HepG2 (cell line): ENCODE results near the gene TOR4A. TPM values are rescaled to one million over a fixed set of nuclear protein-coding genes. Genes with fewer than 3 reads are reported as not detected.

Experiments used
- ATAC-seq: fragments of 200-7000 bp; cut with Tn5 transposase; 3 replicates; pipeline ENCODE4 v1.9.1; 2020; ENCODE audit warnings: mild to moderate bottlenecking, moderate library complexity
- BruUV-seq: library from RNA; stranded (reverse); fragments of 400-500 nt; replicated peaks from 2 replicates; lab custom pipeline; 2021; lab: Mats Ljungman, UMichigan
- CTCF ChIA-PET: fragments of 300-600 bp; formaldehyde crosslinking; extraction: SDS; loops from one replicate; lab custom pipeline; 2021; ENCODE audit warnings: low total read pairs, inconsistent platforms, low intra/inter-chr PET ratio; lab: Yijun Ruan, JAX
- POLR2A ChIA-PET: fragments of 350-600 bp; sonication (Branson Sonifier 250); formaldehyde crosslinking; loops from one replicate; lab custom pipeline; 2020; ENCODE audit warnings: antibody characterized with exemption, inconsistent platforms; lab: Yijun Ruan, JAX
- DNase-seq: peaks from one replicate; pipeline ENCODE4 v3.0.0-alpha.2; 2015; ENCODE audit warnings: low spot score
- FAIRE-seq: peaks from 3 replicates; lab custom pipeline; 2011; peaks lifted over from hg19 to GRCh38; lab: Jason Lieb, UNC
- H2AFZ ChIP-seq: one replicate; pipeline ENCODE4 v1.6.1; 2011; ENCODE audit warnings: low read length, inconsistent platforms
- H3K27ac ChIP-seq: fragments of 300-600 bp; 3 replicates; pipeline ENCODE4 v1.8.0; 2011; ENCODE audit warnings: mixed run types, mild to moderate bottlenecking, mixed read lengths, low read length, inconsistent platforms; ENCODE audit not compliant: insufficient read depth; ENCODE audit errors: extremely low read length
- H3K27me3 ChIP-seq, 2 experiments: fragments of 200-600 bp in 1 of 2; 2 replicates in 1 of 2; 3 replicates in 1 of 2; pipeline versions ENCODE4 v1.6.0 to v1.8.0; 2011; ENCODE audit warnings: low read length in 2 of 2, mild to moderate bottlenecking in 2 of 2, moderate library complexity in 2 of 2, inconsistent platforms in 1 of 2; ENCODE audit not compliant: insufficient read depth in 2 of 2, control insufficient read depth in 1 of 2
- H3K36me3 ChIP-seq, 2 experiments: fragments of 200-600 bp in 1 of 2; replicated peaks in 1 of 2; 2 replicates in 1 of 2; 3 replicates in 1 of 2; pipeline versions ENCODE4 v1.5.1 to v1.8.0; 2011; ENCODE audit warnings: low read length in 2 of 2, inconsistent platforms in 1 of 2; ENCODE audit not compliant: insufficient read depth in 2 of 2, control insufficient read depth in 1 of 2
- H3K4me1 ChIP-seq: 2 replicates; pipeline ENCODE4 v1.5.1; 2012; ENCODE audit warnings: low read length, inconsistent platforms; ENCODE audit not compliant: insufficient read depth
- H3K4me2 ChIP-seq: 2 replicates; pipeline ENCODE4 v1.6.0; 2011; ENCODE audit warnings: low read depth, low read length, inconsistent platforms
- H3K4me3 ChIP-seq, 3 experiments: fragments of 200-600 bp in 1 of 3; sonication (generic), shearing (Covaris generic) in 1 of 3; replicated peaks in 1 of 3; 2 replicates each; pipeline ENCODE4 v1.5.1; 2011 to 2016; ENCODE audit warnings: low read length in 3 of 3, inconsistent platforms in 2 of 3, low read depth in 2 of 3, mild to moderate bottlenecking in 2 of 3, control low read depth in 1 of 3, mixed read lengths in 1 of 3; ENCODE audit not compliant: insufficient read depth in 1 of 3
- H3K79me2 ChIP-seq: one replicate; pipeline ENCODE4 v1.6.1; 2011; ENCODE audit warnings: low read length, inconsistent platforms; ENCODE audit not compliant: insufficient read depth
- H3K9ac ChIP-seq: 2 replicates; pipeline ENCODE4 v1.6.0; 2011; ENCODE audit warnings: mild to moderate bottlenecking, low read depth, low read length, inconsistent platforms; ENCODE audit not compliant: insufficient read depth
- H3K9me3 ChIP-seq: 2 replicates; pipeline ENCODE4 v1.5.1; 2012; ENCODE audit warnings: mild to moderate bottlenecking, low read length
- H4K20me1 ChIP-seq: 2 replicates; pipeline ENCODE4 v1.6.0; 2011; ENCODE audit warnings: inconsistent platforms, mild to moderate bottlenecking, low read length, moderate library complexity; ENCODE audit not compliant: insufficient read depth
- BCLAF1 ChIP-seq: fragments of 450-650 bp; IDR thresholded peaks from 2 replicates; pipeline ENCODE4 v1.6.1; 2017; ENCODE audit warnings: mild to moderate bottlenecking
- FOXC1 ChIP-seq: sonication (generic); formaldehyde crosslinking; IDR thresholded peaks from 2 replicates; pipeline ENCODE4 v1.8.0; 2022; ENCODE audit warnings: mild to moderate bottlenecking, missing genetic modification reagents, borderline replicate concordance
- GZF1 ChIP-seq: sonication (generic); formaldehyde crosslinking; IDR thresholded peaks from 2 replicates; pipeline ENCODE4 v1.5.1; 2020; ENCODE audit warnings: mild to moderate bottlenecking, missing genetic modification reagents
- NCOA5 ChIP-seq: sonication (generic); formaldehyde crosslinking; IDR thresholded peaks from 2 replicates; pipeline ENCODE4 v1.4.0; 2020; ENCODE audit warnings: missing genetic modification reagents
- PHF21A ChIP-seq: sonication (generic); formaldehyde crosslinking; IDR thresholded peaks from 2 replicates; pipeline ENCODE4 v1.5.0; 2020; ENCODE audit warnings: mild to moderate bottlenecking, missing genetic modification reagents
- RBM39 ChIP-seq: fragments of 200-400 bp; formaldehyde crosslinking; IDR thresholded peaks from one replicate; pipeline ENCODE4 v1.6.1; 2018; ENCODE audit warnings: antibody characterized with exemption, mild to moderate bottlenecking, low read depth, low read length; ENCODE audit not compliant: poor library complexity, severe bottlenecking
- SIX1 ChIP-seq: sonication (generic); formaldehyde crosslinking; IDR thresholded peaks from 2 replicates; pipeline ENCODE4 v1.4.0; 2020; ENCODE audit warnings: missing genetic modification reagents, borderline replicate concordance
- SIX4 ChIP-seq: sonication (generic); formaldehyde crosslinking; IDR thresholded peaks from 2 replicates; pipeline ENCODE4 v1.4.0; 2020; ENCODE audit warnings: missing genetic modification reagents
- STAG1 ChIP-seq: sonication (generic); formaldehyde crosslinking; IDR thresholded peaks from 2 replicates; pipeline ENCODE4 v1.4.0; 2020; ENCODE audit warnings: missing genetic modification reagents
- ZFYVE20 ChIP-seq: sonication (generic); formaldehyde crosslinking; IDR thresholded peaks from 2 replicates; pipeline ENCODE4 v1.8.0; 2023; ENCODE audit warnings: low read depth, mild to moderate bottlenecking, moderate library complexity, missing genetic modification reagents, borderline replicate concordance
- ZNF484 ChIP-seq: sonication (generic); formaldehyde crosslinking; IDR thresholded peaks from 2 replicates; pipeline ENCODE4 v1.5.1; 2020; ENCODE audit warnings: mild to moderate bottlenecking, low read depth, missing genetic modification reagents, borderline replicate concordance
- ZNF713 ChIP-seq: sonication (generic); formaldehyde crosslinking; IDR thresholded peaks from 2 replicates; pipeline ENCODE4 v1.4.0; 2020; ENCODE audit warnings: mild to moderate bottlenecking, missing genetic modification reagents
- ZNF737 ChIP-seq: sonication (generic); formaldehyde crosslinking; IDR thresholded peaks from 2 replicates; pipeline ENCODE4 v1.5.0; 2020; ENCODE audit warnings: missing genetic modification reagents, mild to moderate bottlenecking, borderline replicate concordance
- ZNF792 ChIP-seq: IDR thresholded peaks from 2 replicates; pipeline ENCODE4 v1.6.1; 2016
- ZSCAN21 ChIP-seq: sonication (generic); formaldehyde crosslinking; IDR thresholded peaks from 2 replicates; pipeline ENCODE4 v1.8.0; 2022; ENCODE audit warnings: mild to moderate bottlenecking, missing genetic modification reagents, moderate library complexity, borderline replicate concordance
- whole genome bisulfite sequencing: methylation state at CpG from one replicate; pipeline ENCODE4 v1.1.6; 2017; ENCODE audit warnings: low lambda C conversion rate; 5-methylcytosine and 5-hydroxymethylcytosine counted together
- in situ Hi-C: cut with HindIII; loops from 2 replicates; pipeline ENCODE4 v1.10.0; 2017; ENCODE audit warnings: low pct_unique_long_range_greater_than_20kb; ENCODE audit not compliant: extremely low pct_ligation_motif_present
- intact Hi-C: fragments of 100-400 bp; cut with micrococcal nuclease; formaldehyde crosslinking; loops from one replicate; pipeline ENCODE4 v1.10.0; 2022; ENCODE audit not compliant: unreplicated experiment
- polyA plus RNA-seq, 8 experiments: library from polyadenylated mRNA; depleted of rRNA in 3 of 8; stranded (reverse) in 7 of 8; unstranded in 1 of 8; fragments of >200 nt; fragmentation: Illumina TruSeq in 4 of 8; extraction: Trizol in 4 of 8; gene quantifications; 2 replicates each; pipeline versions ENCODE4 v1.2.1 to v1.2.3, GENCODE V29; 2011 to 2016; ENCODE audit warnings: low read depth in 4 of 8, missing spikeins in 1 of 8, mixed read lengths in 1 of 8; ENCODE audit not compliant: insufficient read depth in 1 of 8
- total RNA-seq, 5 experiments: library from RNA; depleted of rRNA; stranded (reverse); fragments of >200 nt; fragmentation: Illumina TruSeq; extraction: Trizol; gene quantifications; 2 replicates each; pipeline ENCODE4 v1.2.3, GENCODE V29; 2016; ENCODE audit warnings: low read depth in 1 of 5
- TF ChIP-seq, protein P1 (sequence below): sonication (generic); formaldehyde crosslinking; IDR thresholded peaks from 2 replicates; pipeline ENCODE4 v1.5.1; 2020; ENCODE audit warnings: missing genetic modification reagents, mild to moderate bottlenecking, borderline replicate concordance
- TF ChIP-seq, protein P2 (sequence below): sonication (generic); formaldehyde crosslinking; IDR thresholded peaks from 2 replicates; pipeline ENCODE4 v1.5.0; 2020; ENCODE audit warnings: missing genetic modification reagents
- TF ChIP-seq, protein P3 (sequence below): sonication (generic); formaldehyde crosslinking; conservative IDR thresholded peaks from 2 replicates; pipeline ENCODE4 v1.8.1; 2023; ENCODE audit warnings: missing genetic modification reagents

TOR4A gene
- total and polyA plus RNA-seq, 2 of the 13 experiments (the other 11 are each of a cell fraction or from before 2014, with no cell fraction given) = 11.1 to 14.2 TPM

DNA sequence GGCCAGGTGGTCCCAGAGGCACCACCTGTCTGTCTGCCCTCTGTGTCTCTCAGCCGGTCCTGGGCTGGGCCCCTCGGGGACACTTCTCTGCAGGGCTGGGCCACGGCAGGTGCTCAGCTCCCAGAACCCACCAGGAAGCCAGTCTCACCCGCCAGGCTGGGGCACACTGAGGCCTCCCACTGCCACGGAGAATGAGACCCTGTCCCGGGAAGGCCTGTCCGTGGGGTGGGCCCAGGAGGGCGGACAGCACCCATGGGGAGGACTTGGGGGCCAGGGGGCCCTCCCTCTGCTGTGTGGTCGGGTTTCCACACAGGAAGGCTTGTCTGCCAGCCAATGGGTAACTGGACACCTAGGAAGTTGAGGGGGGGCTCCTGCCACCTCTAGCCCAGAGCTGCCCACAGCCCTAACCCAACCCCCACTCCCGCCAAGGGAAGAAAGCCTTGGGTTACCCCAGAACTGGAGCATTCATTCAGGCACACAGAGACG lies 40.5 kb upstream of the TOR4A start:
- Histone ChIP-seq H3K27me3 (no peaks in the 10 kb centered on the region), H3K36me3 (peaks cover 0 to 2% of the 10 kb centered on the region in 2 experiments; a peak in 1 of 5 replicates), H4K20me1 (peaks cover 4% of the 10 kb centered on the region), H2AFZ (no peak overlapping the region), H3K4me2 (peak overlapping the region; percentile 85), H3K9ac (peak overlapping the region; percentile 66), H3K4me1 (peaks cover 49% of the 10 kb centered on the region), H3K27ac (peak overlapping the region; percentile 30), H3K9me3 (no peaks in the 10 kb centered on the region), H3K4me3 (peak overlapping the region; percentile 47 to 81 (median 72); a peak in 5 of 6 replicates), H3K79me2 (peaks cover 20% of the 10 kb centered on the region)
- intact Hi-C loops = loop anchor here (2.0 kb wide), 1 partner anchor 14 kb away; the partner anchor contains the start of gene RNF208
- FAIRE-seq (no peak), ATAC-seq (no peak), DNase-seq (no peak)
- POLR2A ChIA-PET = interaction anchor here (0.6 to 7.4 kb wide), 20 partner anchors 10 to 181 kb away, joined by 3 to 78 read pairs (median 4); partner anchors contain the start of genes ANAPC2, CYSRT1, LRRC26 and MAN1B1
- 20% methylated on average over 1 of the region's 11 CpGs for WGBS
- CTCF ChIA-PET = interaction anchor here (1.0 to 2.6 kb wide), 6 partner anchors 9 to 118 kb away, joined by 3 to 19 read pairs (median 3); partner anchors contain the start of genes ANAPC2 and SSNA1
- BruUV-seq = no TSS peak
- in situ Hi-C loops = no loop called here
- TF ChIP-seq ZNF484 (CRISPR knock-in tag) (no peak), ZNF713 (CRISPR knock-in tag) (no peak), RBM39 (no peak), FOXC1 (CRISPR knock-in tag) (0 out of 2 replicates have a peak, but pooled peaks have one; percentile 4), ZNF792 (no peak), NCOA5 (CRISPR knock-in tag) (no peak), SIX4 (CRISPR knock-in tag) (peak; percentile 53; the same call in 1 of the 2 replicates), GZF1 (CRISPR knock-in tag) (no peak), STAG1 (CRISPR knock-in tag) (no peak), SIX1 (CRISPR knock-in tag) (0 out of 2 replicates have a peak, but pooled peaks have one; percentile 33), ZNF737 (CRISPR knock-in tag) (no peak), PHF21A (CRISPR knock-in tag) (no peak), ZSCAN21 (no peak), ZFYVE20 (CRISPR knock-in tag) (no peak), BCLAF1 (no peak)
- TF ChIP-seq, protein P1, sequence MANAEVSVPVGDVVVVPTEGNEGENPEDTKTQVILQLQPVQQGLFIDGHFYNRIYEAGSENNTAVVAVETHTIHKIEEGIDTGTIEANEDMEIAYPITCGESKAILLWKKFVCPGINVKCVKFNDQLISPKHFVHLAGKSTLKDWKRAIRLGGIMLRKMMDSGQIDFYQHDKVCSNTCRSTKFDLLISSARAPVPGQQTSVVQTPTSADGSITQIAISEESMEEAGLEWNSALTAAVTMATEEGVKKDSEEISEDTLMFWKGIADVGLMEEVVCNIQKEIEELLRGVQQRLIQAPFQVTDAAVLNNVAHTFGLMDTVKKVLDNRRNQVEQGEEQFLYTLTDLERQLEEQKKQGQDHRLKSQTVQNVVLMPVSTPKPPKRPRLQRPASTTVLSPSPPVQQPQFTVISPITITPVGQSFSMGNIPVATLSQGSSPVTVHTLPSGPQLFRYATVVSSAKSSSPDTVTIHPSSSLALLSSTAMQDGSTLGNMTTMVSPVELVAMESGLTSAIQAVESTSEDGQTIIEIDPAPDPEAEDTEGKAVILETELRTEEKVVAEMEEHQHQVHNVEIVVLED = no peak
- TF ChIP-seq, protein P2, sequence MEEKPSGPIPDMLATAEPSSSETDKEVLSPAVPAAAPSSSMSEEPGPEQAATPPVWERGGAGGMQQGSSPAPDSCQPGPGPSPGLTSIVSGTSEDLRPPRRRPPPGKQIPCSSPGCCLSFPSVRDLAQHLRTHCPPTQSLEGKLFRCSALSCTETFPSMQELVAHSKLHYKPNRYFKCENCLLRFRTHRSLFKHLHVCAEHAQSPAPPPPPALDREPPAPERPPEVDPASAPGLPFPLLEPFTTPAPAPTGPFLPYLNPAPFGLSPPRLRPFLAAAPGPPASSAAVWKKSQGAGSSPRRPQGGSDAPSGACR (CRISPR knock-in tag) = peak; percentile 41; the same call in 1 of the 2 replicates
- TF ChIP-seq, protein P3, sequence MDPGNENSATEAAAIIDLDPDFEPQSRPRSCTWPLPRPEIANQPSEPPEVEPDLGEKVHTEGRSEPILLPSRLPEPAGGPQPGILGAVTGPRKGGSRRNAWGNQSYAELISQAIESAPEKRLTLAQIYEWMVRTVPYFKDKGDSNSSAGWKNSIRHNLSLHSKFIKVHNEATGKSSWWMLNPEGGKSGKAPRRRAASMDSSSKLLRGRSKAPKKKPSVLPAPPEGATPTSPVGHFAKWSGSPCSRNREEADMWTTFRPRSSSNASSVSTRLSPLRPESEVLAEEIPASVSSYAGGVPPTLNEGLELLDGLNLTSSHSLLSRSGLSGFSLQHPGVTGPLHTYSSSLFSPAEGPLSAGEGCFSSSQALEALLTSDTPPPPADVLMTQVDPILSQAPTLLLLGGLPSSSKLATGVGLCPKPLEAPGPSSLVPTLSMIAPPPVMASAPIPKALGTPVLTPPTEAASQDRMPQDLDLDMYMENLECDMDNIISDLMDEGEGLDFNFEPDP (CRISPR knock-in tag) = 0 out of 2 replicates have a peak, but pooled peaks have one; percentile 27
